ENCODE measurements around the gene ALG14.

DNA sequence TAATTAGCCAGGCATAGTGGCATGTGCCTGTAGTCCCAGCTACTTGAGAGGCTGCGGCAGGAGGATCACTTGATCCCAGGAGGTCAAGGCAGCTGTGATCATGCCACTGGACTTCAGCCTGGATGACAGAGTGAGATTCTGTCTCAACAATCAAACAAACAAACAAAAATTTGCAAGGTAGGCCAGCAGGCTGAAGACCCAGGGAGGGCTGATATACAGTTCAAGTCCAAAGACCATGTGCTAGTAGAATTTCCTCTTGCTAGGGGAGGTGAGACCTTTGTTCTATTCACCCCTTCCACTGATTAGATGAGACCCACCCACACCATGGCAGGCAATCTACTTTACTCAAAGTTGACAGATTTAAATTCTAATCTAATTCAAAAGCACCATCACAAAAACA lies 114.7 kb downstream of the ALG14 start:
- TF ChIP-seq POLR2A (IDR thresholded peaks at IDR 0.05; ENCODE audit: low read depth, low read length) (no peak), POLR2AphosphoS5 (IDR thresholded peaks at IDR 0.05; ENCODE audit: low read depth, low read length) (no peak), TAF1 (IDR thresholded peaks at IDR 0.05; ENCODE audit: low read depth, low read length) (no peak)

Data from GM12891 (cell line).